Tibial nerve (tissue), 4 donors: Measurements from ENCODE around the gene TMA16. TPM values are rescaled to one million over a fixed set of nuclear protein-coding genes. Genes with fewer than 3 reads are reported as not detected.
A peak's percentile ranks its signal among the peaks of the same experiment; 100 is the strongest.

ENCODE experiments used
- DNase-seq, 2 donors: peaks; one replicate each; pipeline ENCODE4 v3.0.0-alpha.2; 2019; ENCODE audit warnings: low spot score in 2 of 2
- H3K27ac ChIP-seq, 4 donors: fragments of 200-600 bp; sonication (generic) in 3 of 4; one replicate each; pipeline ENCODE4 v1.5.1; 2017 to 2019; ENCODE audit warnings: mild to moderate bottlenecking in 1 of 4
- H3K27me3 ChIP-seq, 2 donors: fragments of 200-600 bp; sonication (generic) in 1 of 2; one replicate each; pipeline versions ENCODE4 v1.5.1 to v1.6.0; 2017 to 2019
- H3K36me3 ChIP-seq, 3 donors: fragments of 200-600 bp; sonication (generic); one replicate each; pipeline ENCODE4 v1.5.1; 2018 to 2019
- H3K4me1 ChIP-seq, 4 donors: fragments of 200-600 bp; sonication (generic) in 3 of 4; one replicate each; pipeline ENCODE4 v1.5.1; 2017 to 2019
- H3K4me3 ChIP-seq, 4 donors: fragments of 200-600 bp; sonication (generic) in 3 of 4; one replicate each; pipeline ENCODE4 v1.5.1; 2017 to 2019; ENCODE audit warnings: mild to moderate bottlenecking in 1 of 4, moderate library complexity in 1 of 4
- H3K9me3 ChIP-seq, 4 donors: fragments of 200-600 bp; sonication (generic) in 3 of 4; one replicate each; pipeline ENCODE4 v1.5.1; 2017 to 2019
- EP300 ChIP-seq, 2 donors: sonication (generic); formaldehyde crosslinking; IDR thresholded peaks; one replicate each; pipeline ENCODE4 v1.6.1; 2017; ENCODE audit warnings: antibody characterized with exemption in 2 of 2, mild to moderate bottlenecking in 1 of 2
- POLR2A ChIP-seq, 2 donors: fragments of 450-650 bp; IDR thresholded peaks; one replicate each; pipeline ENCODE4 v1.6.1; 2017; ENCODE audit warnings: antibody characterized with exemption in 2 of 2, mild to moderate bottlenecking in 2 of 2, moderate library complexity in 2 of 2
- WGBS, 2 donors: methylation state at CpG; one replicate each; pipeline ENCODE4 v1.1.5; 2018; 5-methylcytosine and 5-hydroxymethylcytosine counted together
- total RNA-seq, 4 donors: library from RNA; depleted of rRNA; stranded (reverse); fragments of >200 nt; gene quantifications; one replicate each; pipeline ENCODE4 v1.1.0, GENCODE V29; 2016
- TF ChIP-seq, protein P1 (sequence below), 5 experiments: fragments of 200-600 bp in 3 of 5; fragments of 450-650 bp in 2 of 5; sonication (generic) in 3 of 5; IDR thresholded peaks; one replicate each; pipeline ENCODE4 v1.5.1; 2016 to 2019; ENCODE audit warnings: antibody characterized with exemption in 5 of 5, mild to moderate bottlenecking in 3 of 5, moderate library complexity in 2 of 5

Gene TMA16
- total RNA-seq, 4 donors from 2014 or later, result 14.5 to 39.9 (median 27.2) TPM

DNA sequence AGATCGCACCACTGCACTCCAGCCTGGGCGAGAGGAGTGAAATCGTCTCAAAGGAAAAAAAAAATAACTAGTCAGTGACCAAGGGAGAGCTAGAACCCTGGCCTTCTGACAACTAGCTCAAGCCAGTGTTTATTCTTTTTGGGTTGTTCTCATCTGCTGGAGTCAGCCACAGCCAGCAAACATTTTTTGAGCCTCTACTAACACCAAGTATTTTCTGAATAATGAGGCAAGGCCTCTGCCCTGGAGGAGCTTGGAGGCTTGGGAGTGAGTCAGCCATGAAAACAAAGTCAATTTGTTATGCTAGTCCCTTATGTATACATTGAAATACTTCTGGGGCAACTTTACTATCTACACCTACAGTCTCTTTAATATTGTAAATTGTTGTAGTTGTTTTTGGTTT is 46.5 kb downstream of the TMA16 start:
- H3K27ac ChIP-seq, result no peak overlapping the region
- peaks cover 0 to 8% (median 0%) of the 10 kb centered on the region in 4 donors for H3K4me1 ChIP-seq
- TF ChIP-seq EP300 (IDR thresholded peaks at IDR 0.05), result no peak
- TF ChIP-seq POLR2A (IDR thresholded peaks at IDR 0.05), result no peak
- TF ChIP-seq, protein P1, sequence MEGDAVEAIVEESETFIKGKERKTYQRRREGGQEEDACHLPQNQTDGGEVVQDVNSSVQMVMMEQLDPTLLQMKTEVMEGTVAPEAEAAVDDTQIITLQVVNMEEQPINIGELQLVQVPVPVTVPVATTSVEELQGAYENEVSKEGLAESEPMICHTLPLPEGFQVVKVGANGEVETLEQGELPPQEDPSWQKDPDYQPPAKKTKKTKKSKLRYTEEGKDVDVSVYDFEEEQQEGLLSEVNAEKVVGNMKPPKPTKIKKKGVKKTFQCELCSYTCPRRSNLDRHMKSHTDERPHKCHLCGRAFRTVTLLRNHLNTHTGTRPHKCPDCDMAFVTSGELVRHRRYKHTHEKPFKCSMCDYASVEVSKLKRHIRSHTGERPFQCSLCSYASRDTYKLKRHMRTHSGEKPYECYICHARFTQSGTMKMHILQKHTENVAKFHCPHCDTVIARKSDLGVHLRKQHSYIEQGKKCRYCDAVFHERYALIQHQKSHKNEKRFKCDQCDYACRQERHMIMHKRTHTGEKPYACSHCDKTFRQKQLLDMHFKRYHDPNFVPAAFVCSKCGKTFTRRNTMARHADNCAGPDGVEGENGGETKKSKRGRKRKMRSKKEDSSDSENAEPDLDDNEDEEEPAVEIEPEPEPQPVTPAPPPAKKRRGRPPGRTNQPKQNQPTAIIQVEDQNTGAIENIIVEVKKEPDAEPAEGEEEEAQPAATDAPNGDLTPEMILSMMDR (IDR thresholded peaks at IDR 0.05), result no peak
- WGBS, 2 donors, result 51 to 59% methylated on average over 3 of the region's 3 CpGs
- H3K36me3 ChIP-seq, result peaks cover 0 to 6% (median 0%) of the 10 kb centered on the region in 3 donors
- H3K4me3 ChIP-seq, result no peak overlapping the region
- no peak for DNase-seq
- no peaks in the 10 kb centered on the region for H3K9me3 ChIP-seq
- no peaks in the 10 kb centered on the region for H3K27me3 ChIP-seq

DNA sequence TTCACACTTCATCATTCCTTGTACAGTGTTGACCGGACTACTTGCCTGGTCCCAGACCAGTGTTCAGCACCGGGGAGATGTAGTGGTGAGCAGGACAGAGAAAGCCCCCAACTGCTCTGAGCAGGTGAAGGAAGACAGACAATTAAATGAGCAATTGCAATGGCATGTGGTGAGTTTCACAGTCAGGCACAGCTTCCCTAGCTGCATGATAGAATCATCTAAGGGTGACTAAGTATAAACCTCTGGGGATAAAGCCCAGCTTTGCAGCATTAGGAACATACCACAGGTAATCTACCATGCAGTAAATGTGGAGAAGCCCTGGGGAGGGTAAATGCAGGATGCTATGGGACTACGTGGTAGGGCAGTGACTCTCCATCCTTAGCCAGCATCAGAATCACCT is 47.8 kb downstream of the TMA16 start:
- Histone ChIP-seq H3K4me1 (peaks cover 0 to 8% (median 0%) of the 10 kb centered on the region in 4 donors), H3K27ac (no peak overlapping the region), H3K9me3 (no peaks in the 10 kb centered on the region), H3K4me3 (no peak overlapping the region), H3K36me3 (peaks cover 0 to under 1% (median 0%) of the 10 kb centered on the region in 3 donors), H3K27me3 (no peaks in the 10 kb centered on the region)
- no peak for DNase-seq
- TF ChIP-seq POLR2A (IDR thresholded peaks at IDR 0.05) (no peak), EP300 (IDR thresholded peaks at IDR 0.05) (no peak)
- TF ChIP-seq, protein P1 (IDR thresholded peaks at IDR 0.05), result no peak
- 92 to 93% methylated on average over 3 of the region's 3 CpGs for WGBS, 2 donors

DNA sequence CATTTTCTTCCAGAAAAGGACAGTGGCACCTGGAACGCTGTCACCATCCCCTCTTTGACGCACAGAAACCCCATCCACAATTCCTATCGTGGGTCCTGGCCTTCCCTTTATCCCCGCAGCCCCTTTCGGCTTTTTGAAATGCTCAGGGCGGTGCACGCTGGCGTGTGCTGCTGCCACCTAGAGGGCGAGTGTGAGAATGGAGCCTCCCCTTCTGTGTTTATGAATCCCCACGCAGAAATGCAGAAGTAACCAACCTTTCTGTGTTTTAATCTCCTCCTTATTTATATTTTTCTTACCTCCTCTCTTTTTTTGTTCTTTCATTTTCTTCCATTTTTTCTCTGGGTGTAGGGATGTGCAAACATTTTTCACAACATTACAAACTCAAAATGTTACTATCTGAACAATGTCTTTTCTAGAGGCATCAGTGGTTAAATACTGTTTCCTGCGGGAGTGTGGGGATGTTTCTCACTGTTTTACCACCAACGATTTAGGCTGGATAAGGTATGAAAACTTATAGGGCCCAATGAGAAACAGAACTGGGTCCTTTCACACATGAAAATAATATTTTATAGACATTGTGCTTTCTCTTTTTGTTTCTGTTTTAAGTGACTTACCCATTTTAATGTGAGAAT is 50.0 kb downstream of the TMA16 start:
- Histone ChIP-seq H3K27me3 (no peaks in the 10 kb centered on the region), H3K36me3 (no peaks in the 10 kb centered on the region), H3K9me3 (no peaks in the 10 kb centered on the region), H3K4me1 (peaks cover 0 to 14% (median 0%) of the 10 kb centered on the region in 4 donors), H3K4me3 (peak overlapping the region in 2 of 4 donors; percentile 28 to 33), H3K27ac (no peak overlapping the region)
- TF ChIP-seq, protein P1 (IDR thresholded peaks at IDR 0.05), result peak; percentile 70 to 92 (median 82)
- no peak for TF ChIP-seq EP300 (IDR thresholded peaks at IDR 0.05)
- DNase-seq, result peak in 1 of 2 donors; percentile 46
- WGBS, 2 donors, result 7% methylated on average over 12 of the region's 12 CpGs

DNA sequence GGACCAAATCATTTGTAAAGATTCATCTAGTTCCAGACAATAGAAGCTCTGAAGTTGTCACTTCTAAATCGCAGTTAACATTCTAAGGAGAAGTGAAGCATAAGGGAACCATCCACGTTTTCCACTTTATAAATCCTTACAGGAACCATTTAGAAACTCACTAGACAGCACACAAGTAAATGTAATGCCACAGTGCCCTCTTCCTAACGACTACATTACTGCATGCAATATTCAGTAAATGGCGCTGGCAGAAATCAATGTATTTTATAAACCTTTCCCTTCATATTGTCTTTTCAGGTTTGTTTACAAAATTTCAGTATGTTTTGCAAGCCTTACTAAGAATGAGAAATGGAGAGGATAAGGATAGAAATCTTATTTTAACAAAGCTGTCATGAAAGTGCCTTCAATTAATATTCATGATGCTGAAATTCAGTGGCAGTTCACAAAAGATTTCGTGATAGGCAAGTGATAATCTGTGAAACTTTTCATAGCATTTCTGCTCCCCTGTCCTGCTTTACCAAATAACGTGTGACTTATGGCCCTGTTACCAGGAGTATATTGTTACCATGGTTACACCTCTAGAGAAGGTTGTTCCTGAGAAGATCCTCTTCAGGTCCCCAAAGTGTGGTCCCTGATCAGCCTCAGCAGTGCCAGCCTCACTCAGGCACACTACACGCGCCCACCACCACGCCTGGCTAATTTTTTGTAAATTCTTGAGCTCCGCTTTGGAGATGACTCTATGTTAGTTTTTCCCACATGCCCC is 54.2 kb downstream of the TMA16 start:
- Histone ChIP-seq H3K36me3 (no peaks in the 10 kb centered on the region), H3K9me3 (no peaks in the 10 kb centered on the region)
- 51 to 55% methylated on average over 10 of the region's 10 CpGs for WGBS, 2 donors

More for the DNA sequence above, 54.2 kb downstream of the TMA16 start:
- TF ChIP-seq EP300 (IDR thresholded peaks at IDR 0.05), result no peak
- TF ChIP-seq, protein P1 (IDR thresholded peaks at IDR 0.05), result peak; percentile 42 to 65 (median 58)
- DNase-seq, result peak in 1 of 2 donors; percentile 31
- Histone ChIP-seq H3K4me3 (no peak overlapping the region), H3K27ac (no peak overlapping the region), H3K27me3 (no peaks in the 10 kb centered on the region), H3K4me1 (peaks cover 0 to 23% (median 3%) of the 10 kb centered on the region in 4 donors)
